Nephron (organoid): ENCODE results near the gene TBCD.
A peak's percentile ranks its signal among the peaks of the same experiment; 100 is the strongest.

Experiments
- H3K27ac Mint-ChIP-seq, 3 experiments: 2 replicates each; pipeline ENCODE4 v1.8.0; 2020; ENCODE audit warnings: mixed read lengths in 3 of 3, mild to moderate bottlenecking in 2 of 3, moderate library complexity in 1 of 3
- H3K27me3 Mint-ChIP-seq: 2 replicates; pipeline ENCODE4 v1.8.0; 2021; ENCODE audit warnings: low read depth, mild to moderate bottlenecking, moderate library complexity, mixed read lengths
- H3K36me3 Mint-ChIP-seq: 2 replicates; pipeline ENCODE4 v1.8.0; 2020; ENCODE audit warnings: low read depth, mixed read lengths
- H3K4me1 Mint-ChIP-seq: 2 replicates; pipeline ENCODE4 v1.8.0; 2020; ENCODE audit warnings: mixed read lengths
- H3K4me3 Mint-ChIP-seq, 3 experiments: 2 replicates each; pipeline ENCODE4 v1.8.0; 2020; ENCODE audit warnings: mild to moderate bottlenecking in 3 of 3, mixed read lengths in 3 of 3, moderate library complexity in 2 of 3
- H3K9me3 Mint-ChIP-seq: 2 replicates; pipeline ENCODE4 v1.8.0; 2020; ENCODE audit warnings: mixed read lengths
- TF ChIP-seq, protein P1 (sequence below), 3 experiments: fragments of 200-600 bp; sonication (generic); IDR thresholded peaks; one replicate each; pipeline ENCODE4 v1.5.0; 2021; ENCODE audit warnings: antibody characterized with exemption in 3 of 3; ENCODE audit not compliant: unreplicated experiment in 3 of 3

TBCD gene

DNA sequence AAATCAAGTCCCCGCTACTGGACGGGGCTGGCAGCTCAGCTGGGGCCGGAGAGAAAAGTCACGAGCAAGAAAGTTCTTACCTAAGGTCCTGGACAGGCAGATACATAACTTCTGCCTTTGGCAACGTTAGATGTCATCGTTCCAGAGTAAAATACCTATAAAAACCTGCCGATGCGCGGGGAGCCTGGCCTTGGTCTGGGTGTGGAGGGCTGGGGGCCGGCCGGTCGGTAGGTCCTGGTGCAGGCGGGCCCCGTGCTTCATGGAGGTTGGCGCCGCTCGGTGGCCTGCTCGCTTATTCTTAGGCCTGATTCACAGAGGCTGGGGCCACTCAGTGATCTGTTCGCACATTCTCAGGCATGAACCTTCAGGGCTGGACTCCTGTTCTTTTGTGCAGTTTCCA, 121.7 kb downstream of the TBCD start:
- peaks cover 7% of the 10 kb centered on the region for H3K27me3 Mint-ChIP-seq
- peaks cover 15% of the 10 kb centered on the region for H3K36me3 Mint-ChIP-seq
- TF ChIP-seq, protein P1, sequence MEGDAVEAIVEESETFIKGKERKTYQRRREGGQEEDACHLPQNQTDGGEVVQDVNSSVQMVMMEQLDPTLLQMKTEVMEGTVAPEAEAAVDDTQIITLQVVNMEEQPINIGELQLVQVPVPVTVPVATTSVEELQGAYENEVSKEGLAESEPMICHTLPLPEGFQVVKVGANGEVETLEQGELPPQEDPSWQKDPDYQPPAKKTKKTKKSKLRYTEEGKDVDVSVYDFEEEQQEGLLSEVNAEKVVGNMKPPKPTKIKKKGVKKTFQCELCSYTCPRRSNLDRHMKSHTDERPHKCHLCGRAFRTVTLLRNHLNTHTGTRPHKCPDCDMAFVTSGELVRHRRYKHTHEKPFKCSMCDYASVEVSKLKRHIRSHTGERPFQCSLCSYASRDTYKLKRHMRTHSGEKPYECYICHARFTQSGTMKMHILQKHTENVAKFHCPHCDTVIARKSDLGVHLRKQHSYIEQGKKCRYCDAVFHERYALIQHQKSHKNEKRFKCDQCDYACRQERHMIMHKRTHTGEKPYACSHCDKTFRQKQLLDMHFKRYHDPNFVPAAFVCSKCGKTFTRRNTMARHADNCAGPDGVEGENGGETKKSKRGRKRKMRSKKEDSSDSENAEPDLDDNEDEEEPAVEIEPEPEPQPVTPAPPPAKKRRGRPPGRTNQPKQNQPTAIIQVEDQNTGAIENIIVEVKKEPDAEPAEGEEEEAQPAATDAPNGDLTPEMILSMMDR (IDR thresholded peaks at IDR 0.05; ENCODE audit: unreplicated experiment in 3 of 3): no peak
- H3K4me1 Mint-ChIP-seq: peaks cover 33% of the 10 kb centered on the region
- no peak overlapping the region for H3K27ac Mint-ChIP-seq
- no peak overlapping the region for H3K4me3 Mint-ChIP-seq
- no peaks in the 10 kb centered on the region for H3K9me3 Mint-ChIP-seq

DNA sequence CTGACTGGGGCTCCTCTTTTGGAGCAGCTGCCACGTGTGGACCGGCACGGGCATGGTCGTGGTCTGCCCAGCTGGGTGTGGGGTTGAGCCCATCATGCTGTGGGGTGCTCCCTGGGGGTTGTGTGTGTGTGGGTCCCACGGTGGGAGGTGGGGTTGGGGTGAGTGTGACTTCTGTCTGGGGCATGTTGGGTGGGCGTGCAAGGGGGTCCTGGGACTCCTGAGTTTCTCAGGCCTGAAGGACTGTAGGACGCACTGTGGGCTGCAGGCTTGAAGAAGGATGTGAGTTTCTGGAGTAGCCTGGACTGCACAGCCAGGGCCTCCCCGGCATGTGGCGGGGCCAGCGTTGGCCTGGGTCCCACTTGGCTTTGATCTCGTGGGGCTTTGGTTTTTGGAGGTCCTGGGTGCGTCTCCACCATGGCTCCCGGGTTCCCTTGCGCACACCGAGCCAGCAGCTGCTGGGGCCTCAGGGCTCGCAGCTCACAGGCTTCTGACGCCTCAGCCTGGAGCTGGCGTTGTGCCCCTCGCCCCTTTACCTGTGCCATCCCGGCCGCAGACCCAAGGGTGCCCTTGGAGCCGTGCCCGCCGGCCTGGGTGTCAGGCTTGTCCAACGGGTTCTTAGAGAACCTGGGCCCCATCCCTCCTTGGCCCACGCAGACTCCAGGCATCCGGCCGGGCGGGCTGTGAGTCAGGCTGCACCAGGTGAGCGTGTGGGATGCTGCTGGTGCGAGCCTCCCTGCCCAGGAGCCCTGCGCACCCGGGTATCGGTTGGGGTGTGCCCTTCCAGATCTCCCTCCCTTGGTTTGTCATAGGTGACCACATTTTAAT, 122.4 kb downstream of the TBCD start:
- Mint-ChIP-seq H3K9me3 (no peaks in the 10 kb centered on the region), H3K36me3 (peaks cover 17% of the 10 kb centered on the region), H3K4me3 (no peak overlapping the region), H3K27me3 (peaks cover 7% of the 10 kb centered on the region), H3K4me1 (peaks cover 33% of the 10 kb centered on the region), H3K27ac (no peak overlapping the region)
- TF ChIP-seq, protein P1 (IDR thresholded peaks at IDR 0.05; ENCODE audit: unreplicated experiment in 3 of 3): no peak

DNA sequence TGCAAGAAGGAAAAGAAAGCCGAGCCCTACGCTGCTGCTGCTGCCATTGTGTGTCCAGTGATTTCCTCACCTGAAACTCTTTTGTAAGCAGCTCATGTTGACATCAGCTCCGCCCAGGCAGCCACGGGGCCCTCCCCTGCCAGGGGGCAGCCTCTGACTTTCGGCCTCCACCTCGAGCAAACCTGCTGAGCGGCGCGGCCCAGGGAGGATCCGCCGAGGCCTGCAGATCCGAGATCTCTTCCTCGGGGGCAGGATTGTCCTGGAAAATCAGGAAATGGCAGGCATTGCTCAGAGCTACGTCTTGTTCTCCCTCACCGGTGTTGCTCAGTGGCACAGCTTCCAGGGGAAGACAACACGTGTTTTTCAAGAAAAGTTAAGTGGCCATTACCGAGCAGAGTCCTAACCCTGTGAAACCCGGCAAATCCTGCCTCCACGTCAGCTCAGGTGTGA, 123.6 kb downstream of the TBCD start:
- no peaks in the 10 kb centered on the region for H3K9me3 Mint-ChIP-seq
- H3K27me3 Mint-ChIP-seq: no peaks in the 10 kb centered on the region
- H3K36me3 Mint-ChIP-seq: peaks cover 22% of the 10 kb centered on the region
- no peak overlapping the region for H3K4me3 Mint-ChIP-seq
- TF ChIP-seq, protein P1 (IDR thresholded peaks at IDR 0.05; ENCODE audit: unreplicated experiment in 3 of 3): no peak
- H3K4me1 Mint-ChIP-seq: peaks cover 37% of the 10 kb centered on the region
- peak overlapping the region in 2 of 3 experiments; percentile 52 to 54 for H3K27ac Mint-ChIP-seq

DNA sequence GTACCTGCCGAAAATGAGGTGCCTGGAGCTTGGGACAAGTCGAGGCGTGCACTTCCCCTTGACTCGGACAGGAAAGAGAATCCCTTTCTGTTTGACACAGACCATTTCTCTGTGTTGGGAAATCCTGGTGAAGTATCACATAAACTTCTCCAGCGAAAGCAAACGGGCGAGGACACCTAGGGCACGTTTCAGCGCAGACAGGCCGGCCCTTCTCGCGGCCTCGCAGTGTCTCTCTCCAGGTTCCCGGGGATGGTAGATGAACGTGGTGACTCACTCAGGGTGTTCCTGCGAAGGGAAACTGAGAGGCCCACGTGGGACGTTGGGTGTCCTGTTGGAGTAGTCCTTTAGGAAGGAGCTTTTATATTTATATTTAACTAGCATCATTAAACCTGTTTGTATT, 124.3 kb downstream of the TBCD start:
- H3K27ac Mint-ChIP-seq: peak overlapping the region in 2 of 3 experiments; percentile 17 to 44
- H3K4me1 Mint-ChIP-seq: peaks cover 44% of the 10 kb centered on the region
- TF ChIP-seq, protein P1 (IDR thresholded peaks at IDR 0.05; ENCODE audit: unreplicated experiment in 3 of 3): no peak
- H3K9me3 Mint-ChIP-seq: no peaks in the 10 kb centered on the region
- H3K27me3 Mint-ChIP-seq: no peaks in the 10 kb centered on the region
- H3K36me3 Mint-ChIP-seq: peaks cover 18% of the 10 kb centered on the region
- H3K4me3 Mint-ChIP-seq: no peak overlapping the region

DNA sequence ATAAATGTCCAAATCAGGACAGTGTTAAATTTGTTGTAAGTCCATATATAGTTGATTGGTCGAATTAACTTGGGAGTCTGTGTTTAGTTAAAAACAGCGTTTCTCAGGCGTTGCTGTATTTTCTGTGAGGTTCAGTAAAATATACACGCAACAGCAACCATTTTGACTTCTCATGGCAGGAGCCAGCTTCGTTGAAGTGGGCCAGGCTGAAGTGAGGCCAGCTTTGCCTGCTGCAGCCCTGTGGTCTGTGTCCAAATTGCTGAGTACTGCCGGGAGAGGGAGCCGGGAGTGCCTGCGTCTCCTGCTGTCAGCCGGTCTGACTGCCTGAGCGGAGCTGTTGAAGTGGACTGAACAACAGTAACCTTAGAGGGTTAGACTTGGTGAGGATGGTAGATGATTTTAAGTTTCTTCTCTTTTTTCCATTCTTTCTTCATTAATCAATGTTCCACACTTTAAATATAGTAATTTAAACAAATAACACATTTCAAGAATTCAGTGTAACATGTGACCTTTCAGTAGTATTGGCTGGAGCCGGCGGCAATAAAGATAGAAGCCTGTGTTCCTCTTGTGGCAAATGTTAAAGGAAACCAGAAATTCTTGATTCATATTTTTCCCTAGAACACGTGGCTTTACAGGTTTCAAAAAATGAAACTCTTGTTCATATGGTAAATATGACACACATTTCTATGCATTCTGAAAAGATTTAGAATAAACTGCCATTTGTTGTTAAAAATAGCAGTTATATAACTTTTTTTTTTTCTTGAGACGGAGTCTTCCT, 124.9 kb downstream of the TBCD start:
- Mint-ChIP-seq H3K9me3 (no peaks in the 10 kb centered on the region), H3K27me3 (no peaks in the 10 kb centered on the region), H3K27ac (peak overlapping the region; percentile 17 to 52 (median 47)), H3K4me1 (peaks cover 51% of the 10 kb centered on the region), H3K4me3 (no peak overlapping the region), H3K36me3 (peaks cover 17% of the 10 kb centered on the region)
- TF ChIP-seq, protein P1 (IDR thresholded peaks at IDR 0.05; ENCODE audit: unreplicated experiment in 3 of 3): peak; percentile 47 to 58 (median 49)
